Activated CD4-positive, CD25-positive, alpha-beta regulatory T cell treated with anti-CD3 and anti-CD28 coated beads, Interleukin-2, amount 50 U/mL, for 16 hours (primary cell): Measurements from ENCODE around the gene ADGRB3.
"Not testable (repeated sequence)": the region's sequence is repeated elsewhere in the genome, so short reads cannot be mapped to it uniquely, and the experiment has no call there.

Experiments used
- DNase-seq: peaks from one replicate; pipeline ENCODE4 v3.0.0-alpha.2; 2020; ENCODE audit warnings: low read depth, low spot score

ADGRB3 gene

GRCh38 chr6:69232911-69233448, 597.9 kb downstream of the ADGRB3 start:
- DNase-seq, result no peak

GRCh38 chr6:69238067-69238466, 603.0 kb downstream of the ADGRB3 start:
- no peak for DNase-seq

GRCh38 chr6:69246983-69247382, 611.9 kb downstream of the ADGRB3 start:
- DNase-seq, result no peak

- DNase-seq, result no peak
These were observed 625.9 kb downstream of the ADGRB3 start for GRCh38 chr6:69261010-69261409.

GRCh38 chr6:69263297-69263696, 628.2 kb downstream of the ADGRB3 start:
- DNase-seq, result no peak

- DNase-seq, result no peak
These were observed 630.0 kb downstream of the ADGRB3 start for GRCh38 chr6:69265090-69265489.

GRCh38 chr6:69265706-69266105, 630.6 kb downstream of the ADGRB3 start:
- DNase-seq, result no peak

- DNase-seq, result no peak
These were observed 641.1 kb downstream of the ADGRB3 start for GRCh38 chr6:69276204-69276603.

GRCh38 chr6:69279805-69280204, 644.7 kb downstream of the ADGRB3 start:
- DNase-seq, result no peak

GRCh38 chr6:69280858-69281257, 645.8 kb downstream of the ADGRB3 start:
- no peak for DNase-seq

GRCh38 chr6:69284176-69284730, 649.2 kb downstream of the ADGRB3 start:
- DNase-seq, result no peak

- no peak for DNase-seq
These were observed 650.0 kb downstream of the ADGRB3 start for GRCh38 chr6:69285054-69285453.

- no peak for DNase-seq
These were observed 651.2 kb downstream of the ADGRB3 start for GRCh38 chr6:69286331-69286730.

- not testable (repeated sequence) for DNase-seq
These were observed 653.1 kb downstream of the ADGRB3 start for GRCh38 chr6:69288198-69288597.

GRCh38 chr6:69289689-69290495, 654.8 kb downstream of the ADGRB3 start:
- DNase-seq, result no peak

- no peak for DNase-seq
These were observed 658.4 kb downstream of the ADGRB3 start for GRCh38 chr6:69293471-69293870.

- DNase-seq, result no peak
These were observed 659.3 kb downstream of the ADGRB3 start for GRCh38 chr6:69294407-69294806.

GRCh38 chr6:69294862-69295261, 659.8 kb downstream of the ADGRB3 start:
- DNase-seq, result no peak

GRCh38 chr6:69303382-69303781, 668.3 kb downstream of the ADGRB3 start:
- DNase-seq, result no peak

GRCh38 chr6:69305456-69305855, 670.4 kb downstream of the ADGRB3 start:
- DNase-seq, result no peak

- DNase-seq, result no peak
These were observed 673.5 kb downstream of the ADGRB3 start for GRCh38 chr6:69308584-69308983.

GRCh38 chr6:69311888-69312287, 676.8 kb downstream of the ADGRB3 start:
- DNase-seq, result no peak

- no peak for DNase-seq
These were observed 678.9 kb downstream of the ADGRB3 start for GRCh38 chr6:69314001-69314400.
